ENCODE data around the gene MAP1S.
A peak's percentile ranks its signal among the peaks of the same experiment; 100 is the strongest.

The MAP1S gene

DNA sequence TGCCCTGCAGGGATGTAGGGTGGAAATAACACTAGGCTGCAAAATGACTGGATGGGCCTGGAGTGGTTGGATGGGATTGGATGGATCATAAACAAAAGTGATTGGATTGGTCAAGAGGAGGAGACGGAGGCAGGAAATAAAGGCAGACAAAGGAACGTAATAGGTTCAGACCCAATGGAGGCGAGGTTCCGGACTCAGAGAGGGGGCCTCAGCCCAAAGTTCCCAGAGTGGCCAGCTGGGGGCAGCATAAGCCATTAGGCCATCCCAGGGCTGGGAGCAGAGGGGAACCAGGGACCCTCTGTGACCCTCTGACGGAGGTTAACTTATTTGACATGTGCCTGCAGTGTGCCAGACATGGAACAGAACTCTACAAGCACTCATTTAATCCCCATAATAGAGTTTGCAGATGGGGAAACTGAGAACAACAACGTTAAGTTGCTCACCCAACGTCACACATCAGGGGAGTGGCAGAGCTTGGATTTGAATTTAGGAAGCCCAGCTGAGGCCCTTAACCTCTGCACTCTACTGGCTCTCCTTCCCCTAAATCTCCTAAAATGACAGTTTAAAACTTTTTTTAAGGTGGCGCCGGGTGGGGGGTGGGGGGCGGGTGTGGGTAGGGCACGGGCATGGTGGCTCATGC, 15.3 kb upstream of the MAP1S start:
- Histone ChIP-seq H3K4me1 (ENCODE audit: control insufficient read depth, insufficient read depth, low read length) (no peaks in the 10 kb centered on the region), H3K4me3 (ENCODE audit: low read length) (no peak overlapping the region), H3K36me3 (ENCODE audit: control insufficient read depth, insufficient read depth, low read length, severe bottlenecking) (no peaks in the 10 kb centered on the region), H3K9me3 (ENCODE audit: control insufficient read depth, low read length) (no peaks in the 10 kb centered on the region), H3K9ac (ENCODE audit: low read length) (no peak overlapping the region), H3K27me3 (replicated peaks; ENCODE audit: control insufficient read depth, insufficient read depth, low read length) (peaks cover 11% of the 10 kb centered on the region)
- DNase-seq (ENCODE audit: low read depth), result peak; percentile 41

DNA sequence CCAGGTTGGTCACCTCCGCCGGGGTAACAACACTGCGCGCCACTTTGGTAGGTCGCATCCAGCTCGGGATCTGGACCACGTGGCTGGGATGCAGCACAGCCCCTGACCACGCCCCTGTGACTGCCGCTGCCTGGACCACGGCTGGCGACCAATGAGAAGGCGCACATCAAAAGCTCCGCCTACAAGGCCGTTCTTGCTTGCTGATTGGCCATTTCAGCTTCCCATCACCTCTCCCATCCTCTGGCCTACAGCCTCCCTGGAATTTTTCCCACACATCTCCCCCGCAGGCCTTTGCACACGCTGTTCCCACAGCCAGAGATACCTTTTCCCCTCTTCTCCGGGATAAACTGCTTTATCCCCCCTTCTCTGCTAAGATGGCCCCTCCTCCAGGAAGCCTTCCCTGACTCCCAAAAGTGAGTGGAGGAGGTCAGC, 12.5 kb upstream of the MAP1S start:
- no peak overlapping the region for H3K4me3 ChIP-seq (ENCODE audit: low read length)
- H3K36me3 ChIP-seq (ENCODE audit: control insufficient read depth, insufficient read depth, low read length, severe bottlenecking), result no peaks in the 10 kb centered on the region
- no peaks in the 10 kb centered on the region for H3K4me1 ChIP-seq (ENCODE audit: control insufficient read depth, insufficient read depth, low read length)
- H3K9me3 ChIP-seq (ENCODE audit: control insufficient read depth, low read length), result no peaks in the 10 kb centered on the region
- DNase-seq (ENCODE audit: low read depth), result peak; percentile 18
- H3K9ac ChIP-seq (ENCODE audit: low read length), result no peak overlapping the region
- H3K27me3 ChIP-seq (replicated peaks; ENCODE audit: control insufficient read depth, insufficient read depth, low read length), result peaks cover 1% of the 10 kb centered on the region

DNA sequence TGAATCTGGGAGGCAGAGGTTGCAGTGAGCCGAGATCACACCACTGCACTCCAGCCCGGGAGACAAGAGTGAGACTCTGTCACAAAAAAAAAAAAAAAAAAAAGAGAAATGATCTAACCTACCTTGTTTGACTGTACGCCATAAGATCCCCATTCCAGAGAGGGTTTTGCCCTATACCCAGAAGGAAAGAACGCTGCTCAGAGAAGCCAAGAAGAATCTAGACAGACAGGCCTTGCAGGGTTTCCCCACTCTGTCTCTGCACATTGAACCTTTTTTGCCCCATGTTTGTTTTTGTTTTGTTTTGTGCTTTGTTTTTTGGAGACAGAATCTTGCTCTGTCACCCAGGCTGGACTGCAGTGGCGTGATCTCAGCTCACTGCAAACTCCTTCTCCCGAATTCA, 7.4 kb upstream of the MAP1S start:
- no peaks in the 10 kb centered on the region for H3K9me3 ChIP-seq (ENCODE audit: control insufficient read depth, low read length)
- no peaks in the 10 kb centered on the region for H3K27me3 ChIP-seq (replicated peaks; ENCODE audit: control insufficient read depth, insufficient read depth, low read length)
- no peaks in the 10 kb centered on the region for H3K36me3 ChIP-seq (ENCODE audit: control insufficient read depth, insufficient read depth, low read length, severe bottlenecking)
- H3K4me1 ChIP-seq (ENCODE audit: control insufficient read depth, insufficient read depth, low read length), result peaks cover 7% of the 10 kb centered on the region
- DNase-seq (ENCODE audit: low read depth), result no peak
- no peak overlapping the region for H3K9ac ChIP-seq (ENCODE audit: low read length)
- H3K4me3 ChIP-seq (ENCODE audit: low read length), result no peak overlapping the region

DNA sequence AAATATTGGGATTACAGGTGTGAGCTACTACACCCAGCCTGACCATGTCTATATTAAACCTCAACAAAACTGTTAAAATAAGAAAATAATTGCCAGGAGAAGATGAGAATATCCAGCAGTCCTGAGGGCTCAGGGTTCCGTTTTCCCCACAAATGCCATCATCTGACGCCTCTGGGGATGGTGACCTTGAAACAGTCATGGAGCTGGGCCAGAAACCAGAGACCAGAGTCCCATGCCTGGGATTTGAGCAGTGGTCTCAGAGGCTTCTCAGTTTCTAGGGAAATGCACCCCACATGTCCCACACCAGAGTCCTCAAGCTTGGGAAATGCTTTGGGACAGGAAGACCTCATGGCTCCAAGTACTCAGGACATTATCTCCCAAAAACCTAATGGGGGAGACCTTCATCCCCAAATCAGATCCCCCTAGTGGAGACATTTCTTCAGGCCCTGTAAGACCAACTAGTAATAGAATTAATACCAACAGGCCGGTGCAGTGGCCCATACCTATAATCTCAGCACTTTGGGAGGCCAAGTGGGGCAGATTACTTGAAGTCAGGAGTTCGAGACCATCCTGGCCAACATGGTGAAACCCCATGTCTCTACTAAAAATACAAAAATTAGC, 2.9 kb upstream of the MAP1S start:
- Histone ChIP-seq H3K4me1 (ENCODE audit: control insufficient read depth, insufficient read depth, low read length) (peaks cover 29% of the 10 kb centered on the region), H3K4me3 (ENCODE audit: low read length) (no peak overlapping the region), H3K27me3 (replicated peaks; ENCODE audit: control insufficient read depth, insufficient read depth, low read length) (no peaks in the 10 kb centered on the region), H3K36me3 (ENCODE audit: control insufficient read depth, insufficient read depth, low read length, severe bottlenecking) (no peaks in the 10 kb centered on the region), H3K9ac (ENCODE audit: low read length) (peak overlapping the region; percentile 45), H3K9me3 (ENCODE audit: control insufficient read depth, low read length) (no peaks in the 10 kb centered on the region)
- DNase-seq (ENCODE audit: low read depth), result no peak

DNA sequence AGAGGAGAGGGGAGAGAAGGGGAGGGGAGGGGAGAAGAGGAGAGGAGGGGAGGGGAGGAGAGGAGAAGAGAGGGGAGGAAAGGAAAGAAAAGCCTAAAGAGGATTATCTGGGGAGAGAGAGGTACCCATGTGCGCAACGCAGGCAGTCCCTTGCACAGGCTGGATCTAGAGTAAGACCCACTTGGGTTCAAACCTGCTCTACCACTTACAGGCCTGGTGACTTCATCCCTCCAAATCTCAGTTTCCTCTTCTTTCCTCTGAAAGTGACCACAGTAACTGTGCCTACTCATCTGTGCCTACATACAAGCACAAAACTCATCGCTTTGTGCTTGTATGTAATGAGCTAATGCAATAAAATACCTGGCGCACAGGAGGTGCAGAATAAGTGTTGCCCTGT, 732 bp upstream of the MAP1S start:
- H3K4me1 ChIP-seq (ENCODE audit: control insufficient read depth, insufficient read depth, low read length), result peaks cover 44% of the 10 kb centered on the region
- no peak overlapping the region for H3K9ac ChIP-seq (ENCODE audit: low read length)
- no peaks in the 10 kb centered on the region for H3K9me3 ChIP-seq (ENCODE audit: control insufficient read depth, low read length)
- DNase-seq (ENCODE audit: low read depth), result no peak
- peak overlapping the region; percentile 92 for H3K4me3 ChIP-seq (ENCODE audit: low read length)
- no peaks in the 10 kb centered on the region for H3K36me3 ChIP-seq (ENCODE audit: control insufficient read depth, insufficient read depth, low read length, severe bottlenecking)
- H3K27me3 ChIP-seq (replicated peaks; ENCODE audit: control insufficient read depth, insufficient read depth, low read length), result no peaks in the 10 kb centered on the region

DNA sequence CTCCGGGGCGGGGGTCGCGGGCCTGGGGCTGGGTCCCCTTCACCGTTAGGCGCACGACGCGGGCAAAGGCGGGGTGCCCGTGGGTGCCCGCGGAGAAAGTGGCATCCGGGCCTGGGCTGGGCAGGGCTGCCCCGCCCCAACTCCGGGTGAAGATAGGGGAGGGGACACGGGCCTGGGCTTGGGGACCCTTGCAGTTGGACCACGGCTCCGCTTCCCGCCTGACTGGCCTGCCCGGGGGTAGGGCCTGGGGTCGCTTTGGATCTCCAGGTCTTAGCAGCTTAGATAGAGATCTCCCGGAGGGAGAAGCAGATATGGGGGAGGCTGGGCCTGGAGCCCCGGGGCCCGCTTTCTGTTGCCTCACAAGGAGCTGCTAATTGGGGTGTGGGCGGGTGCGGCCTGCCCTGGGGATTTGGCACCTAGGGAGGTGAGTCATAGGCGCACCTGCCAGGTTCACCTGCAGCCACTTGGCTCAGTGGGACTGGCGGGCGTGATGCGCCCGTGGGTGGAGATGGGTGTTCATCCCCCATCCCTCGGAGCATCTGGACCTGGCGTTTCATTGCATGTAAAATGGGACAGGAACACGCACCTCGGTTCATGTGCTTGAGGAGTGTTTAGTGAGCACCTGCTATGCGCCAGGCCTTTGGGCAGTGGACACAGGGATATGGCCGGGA, 585 bp downstream of the MAP1S start:
- Histone ChIP-seq H3K9ac (ENCODE audit: low read length) (peak overlapping the region; percentile 88), H3K4me3 (ENCODE audit: low read length) (peak overlapping the region; percentile 92), H3K27me3 (replicated peaks; ENCODE audit: control insufficient read depth, insufficient read depth, low read length) (no peaks in the 10 kb centered on the region), H3K4me1 (ENCODE audit: control insufficient read depth, insufficient read depth, low read length) (peaks cover 44% of the 10 kb centered on the region), H3K36me3 (ENCODE audit: control insufficient read depth, insufficient read depth, low read length, severe bottlenecking) (peaks cover 12% of the 10 kb centered on the region), H3K9me3 (ENCODE audit: control insufficient read depth, low read length) (no peaks in the 10 kb centered on the region)
- peak; percentile 33 for DNase-seq (ENCODE audit: low read depth)

DNA sequence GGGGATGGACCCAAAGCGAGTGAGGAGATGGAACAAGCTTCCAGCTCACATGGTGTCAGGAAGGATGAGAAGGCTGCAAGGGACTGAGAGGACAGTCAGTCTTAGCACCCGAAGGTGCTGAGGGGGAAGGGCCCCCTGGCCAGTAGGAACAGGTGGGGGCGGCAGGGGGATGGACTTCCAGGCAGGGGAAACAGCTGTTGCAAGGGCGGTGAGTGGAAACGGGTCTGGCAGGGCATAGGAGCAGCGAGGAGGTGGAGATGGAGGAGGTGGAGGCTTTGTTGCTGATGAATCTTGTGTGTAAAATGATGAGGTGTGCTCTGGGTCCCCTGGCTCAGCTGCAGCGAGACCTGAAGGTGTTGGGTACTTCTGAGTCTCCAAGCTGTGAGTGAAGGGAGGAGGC, 1.2 kb downstream of the MAP1S start:
- H3K9me3 ChIP-seq (ENCODE audit: control insufficient read depth, low read length), result no peaks in the 10 kb centered on the region
- H3K36me3 ChIP-seq (ENCODE audit: control insufficient read depth, insufficient read depth, low read length, severe bottlenecking), result peaks cover 18% of the 10 kb centered on the region
- H3K4me3 ChIP-seq (ENCODE audit: low read length), result peak overlapping the region; percentile 92
- H3K27me3 ChIP-seq (replicated peaks; ENCODE audit: control insufficient read depth, insufficient read depth, low read length), result no peaks in the 10 kb centered on the region
- peaks cover 44% of the 10 kb centered on the region for H3K4me1 ChIP-seq (ENCODE audit: control insufficient read depth, insufficient read depth, low read length)
- peak; percentile 15 for DNase-seq (ENCODE audit: low read depth)
- peak overlapping the region; percentile 88 for H3K9ac ChIP-seq (ENCODE audit: low read length)

DNA sequence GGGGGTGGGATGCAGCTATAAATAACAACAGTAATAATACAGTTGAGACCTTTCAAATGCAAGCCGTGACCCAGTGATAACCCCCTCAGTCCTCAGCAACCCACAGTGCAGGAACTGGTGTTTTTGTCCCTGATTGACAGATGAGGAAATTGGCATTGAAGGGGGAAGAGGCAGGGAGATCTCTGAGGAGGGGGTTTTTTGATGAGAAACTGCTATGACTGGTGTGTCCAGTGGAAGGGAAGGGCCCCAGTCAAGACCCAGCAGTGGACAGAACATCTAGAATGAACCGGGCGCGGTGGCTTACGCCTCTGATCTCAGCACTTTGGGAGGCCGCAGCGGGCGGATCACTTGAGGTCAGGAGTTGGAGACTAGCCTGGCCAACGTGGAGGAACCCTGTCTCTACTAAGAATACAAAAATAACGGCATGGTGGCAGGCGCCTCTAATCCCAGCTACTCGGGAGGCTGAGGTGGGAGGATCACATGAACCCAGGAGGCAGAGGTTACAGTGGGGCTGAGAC, 1.9 kb downstream of the MAP1S start:
- DNase-seq (ENCODE audit: low read depth), result no peak
- Histone ChIP-seq H3K36me3 (ENCODE audit: control insufficient read depth, insufficient read depth, low read length, severe bottlenecking) (peaks cover 22% of the 10 kb centered on the region), H3K4me3 (ENCODE audit: low read length) (peak overlapping the region; percentile 92), H3K9ac (ENCODE audit: low read length) (peak overlapping the region; percentile 88), H3K27me3 (replicated peaks; ENCODE audit: control insufficient read depth, insufficient read depth, low read length) (no peaks in the 10 kb centered on the region), H3K4me1 (ENCODE audit: control insufficient read depth, insufficient read depth, low read length) (peaks cover 44% of the 10 kb centered on the region), H3K9me3 (ENCODE audit: control insufficient read depth, low read length) (no peaks in the 10 kb centered on the region)

DNA sequence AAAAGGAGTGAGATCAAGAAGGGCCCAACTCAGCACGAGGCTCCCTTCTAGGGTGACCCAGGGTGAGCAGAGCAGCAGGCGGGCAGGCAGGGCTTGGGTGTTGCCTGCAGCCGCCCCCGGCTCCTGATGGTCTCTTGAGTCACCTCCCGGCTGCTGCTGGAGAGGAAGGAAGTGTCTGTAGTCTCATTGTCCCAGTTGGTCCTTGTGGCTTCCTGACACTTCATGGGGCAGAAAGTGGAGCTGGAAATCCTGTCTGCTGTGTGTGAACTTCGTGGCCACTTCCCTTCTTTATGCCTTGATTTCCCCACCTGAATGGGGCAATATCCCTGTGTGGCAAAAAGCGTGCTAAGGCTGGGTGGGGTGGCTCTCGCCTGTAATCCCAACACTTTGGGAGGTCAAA, 2.5 kb downstream of the MAP1S start:
- Histone ChIP-seq H3K4me3 (ENCODE audit: low read length) (no peak overlapping the region), H3K4me1 (ENCODE audit: control insufficient read depth, insufficient read depth, low read length) (peaks cover 37% of the 10 kb centered on the region), H3K9me3 (ENCODE audit: control insufficient read depth, low read length) (no peaks in the 10 kb centered on the region), H3K27me3 (replicated peaks; ENCODE audit: control insufficient read depth, insufficient read depth, low read length) (no peaks in the 10 kb centered on the region), H3K36me3 (ENCODE audit: control insufficient read depth, insufficient read depth, low read length, severe bottlenecking) (peaks cover 27% of the 10 kb centered on the region), H3K9ac (ENCODE audit: low read length) (peak overlapping the region; percentile 88)
- DNase-seq (ENCODE audit: low read depth), result peak; percentile 25

DNA sequence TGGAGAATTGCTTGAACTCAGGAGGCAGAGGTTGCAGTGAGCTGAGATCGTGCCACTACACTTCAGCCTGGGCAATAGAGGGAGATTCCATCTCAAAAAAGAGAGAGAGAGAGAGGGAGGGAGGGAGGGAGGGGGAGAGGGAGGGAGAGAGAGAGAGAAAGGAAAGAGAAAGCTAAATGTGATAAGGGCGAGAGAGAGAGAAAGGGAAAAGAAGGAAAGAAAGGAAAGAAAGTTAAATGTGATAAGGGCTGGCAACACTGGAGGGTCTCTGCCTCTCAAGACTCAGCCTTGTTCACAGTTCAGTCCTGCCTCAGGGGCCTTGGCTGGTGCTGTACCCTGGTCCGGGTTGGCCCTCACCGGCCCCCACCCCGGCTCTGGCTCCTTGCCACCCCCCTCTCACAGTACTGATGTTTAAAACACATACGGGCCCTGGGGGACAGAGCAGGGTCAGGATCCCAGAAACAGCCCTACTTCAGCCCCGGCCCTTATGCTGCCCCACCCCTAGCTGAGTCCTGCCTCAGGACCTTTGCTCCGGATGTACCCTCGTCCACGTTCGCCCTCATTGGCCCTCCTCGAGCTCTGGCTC, 3.5 kb downstream of the MAP1S start:
- H3K36me3 ChIP-seq (ENCODE audit: control insufficient read depth, insufficient read depth, low read length, severe bottlenecking), result peaks cover 36% of the 10 kb centered on the region
- H3K4me3 ChIP-seq (ENCODE audit: low read length), result no peak overlapping the region
- H3K9ac ChIP-seq (ENCODE audit: low read length), result no peak overlapping the region
- DNase-seq (ENCODE audit: low read depth), result no peak
- H3K4me1 ChIP-seq (ENCODE audit: control insufficient read depth, insufficient read depth, low read length), result peaks cover 29% of the 10 kb centered on the region
- H3K9me3 ChIP-seq (ENCODE audit: control insufficient read depth, low read length), result no peaks in the 10 kb centered on the region
- no peaks in the 10 kb centered on the region for H3K27me3 ChIP-seq (replicated peaks; ENCODE audit: control insufficient read depth, insufficient read depth, low read length)

DNA sequence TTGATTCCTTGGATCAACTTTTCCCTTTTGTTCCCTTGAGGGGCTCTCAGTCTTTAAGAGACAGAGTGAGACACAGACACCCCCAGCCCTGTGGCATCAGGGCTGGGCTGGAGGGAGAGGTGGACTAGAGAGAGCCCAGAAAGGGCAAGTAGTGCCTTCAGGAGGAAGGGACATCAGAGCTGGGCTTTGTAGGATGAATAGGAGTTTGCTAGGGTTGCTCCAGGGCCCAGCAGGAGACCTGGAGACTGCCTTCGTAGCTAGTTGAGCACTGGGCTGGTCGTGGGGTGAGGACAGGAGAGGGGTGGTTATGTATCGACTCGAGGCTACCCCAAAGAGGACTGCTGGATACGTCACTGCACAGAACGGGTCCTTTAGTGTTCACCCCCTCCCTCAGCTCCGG, 5.4 kb downstream of the MAP1S start:
- no peak for DNase-seq (ENCODE audit: low read depth)
- H3K36me3 ChIP-seq (ENCODE audit: control insufficient read depth, insufficient read depth, low read length, severe bottlenecking), result peaks cover 56% of the 10 kb centered on the region

More for the DNA sequence above, 5.4 kb downstream of the MAP1S start:
- no peaks in the 10 kb centered on the region for H3K9me3 ChIP-seq (ENCODE audit: control insufficient read depth, low read length)
- peaks cover 29% of the 10 kb centered on the region for H3K4me1 ChIP-seq (ENCODE audit: control insufficient read depth, insufficient read depth, low read length)
- H3K9ac ChIP-seq (ENCODE audit: low read length), result no peak overlapping the region
- H3K4me3 ChIP-seq (ENCODE audit: low read length), result no peak overlapping the region
- H3K27me3 ChIP-seq (replicated peaks; ENCODE audit: control insufficient read depth, insufficient read depth, low read length), result no peaks in the 10 kb centered on the region
